ENCODE data around the gene TMEM41B. TPM values are rescaled to one million over a fixed set of nuclear protein-coding genes. Genes with fewer than 3 reads are reported as not detected.

The TMEM41B gene
- total and polyA plus RNA-seq, 2 donors (not counting 1 experiment from before 2014, with no cell fraction given), result 43.7 to 59.1 TPM

- no peak overlapping the region for H3K27ac ChIP-seq (ENCODE audit: insufficient read depth, low read length)
- peak in 1 of 2 donors; percentile 62 for DNase-seq (ENCODE audit: low read depth in 2 of 2)
Measured at GRCh38 chr11:9302448-9302847, 11.9 kb downstream of the TMEM41B start.

GRCh38 chr11:9301720-9302119 lies 12.7 kb downstream of the TMEM41B start:
- Histone ChIP-seq H2AFZ (ENCODE audit: low read length) (no peak overlapping the region), H3K27ac (ENCODE audit: insufficient read depth, low read length) (no peak overlapping the region), H4K20me1 (ENCODE audit: control insufficient read depth, extremely low read depth, insufficient read depth, low read length) (no peaks in the 10 kb centered on the region), H3K27me3 (ENCODE audit: control insufficient read depth, insufficient read depth, low read length) (no peaks in the 10 kb centered on the region), H3K4me1 (ENCODE audit: control insufficient read depth, extremely low read depth, insufficient read depth, low read length) (no peaks in the 10 kb centered on the region), H3K4me2 (ENCODE audit: extremely low read depth, insufficient read depth, low read length) (no peak overlapping the region), H3K79me2 (ENCODE audit: control insufficient read depth, insufficient read depth, low read length) (peaks cover 23% of the 10 kb centered on the region), H3K4me3 (replicated peaks in 1 of 4; ENCODE audit: control extremely low read depth in 1 of 4, insufficient read depth in 1 of 4, low read depth in 3 of 4, low read length in 4 of 4) (no peak overlapping the region), H3K9me3 (ENCODE audit: control insufficient read depth, insufficient read depth, low read depth, low read length) (no peaks in the 10 kb centered on the region), H3K36me3 (ENCODE audit: control insufficient read depth, insufficient read depth, low read length) (peaks cover 3% of the 10 kb centered on the region), H3K9ac (ENCODE audit: insufficient read depth, low read length) (no peak overlapping the region)
- DNase-seq (ENCODE audit: low read depth in 2 of 2), result no peak
- TF ChIP-seq, protein P1, sequence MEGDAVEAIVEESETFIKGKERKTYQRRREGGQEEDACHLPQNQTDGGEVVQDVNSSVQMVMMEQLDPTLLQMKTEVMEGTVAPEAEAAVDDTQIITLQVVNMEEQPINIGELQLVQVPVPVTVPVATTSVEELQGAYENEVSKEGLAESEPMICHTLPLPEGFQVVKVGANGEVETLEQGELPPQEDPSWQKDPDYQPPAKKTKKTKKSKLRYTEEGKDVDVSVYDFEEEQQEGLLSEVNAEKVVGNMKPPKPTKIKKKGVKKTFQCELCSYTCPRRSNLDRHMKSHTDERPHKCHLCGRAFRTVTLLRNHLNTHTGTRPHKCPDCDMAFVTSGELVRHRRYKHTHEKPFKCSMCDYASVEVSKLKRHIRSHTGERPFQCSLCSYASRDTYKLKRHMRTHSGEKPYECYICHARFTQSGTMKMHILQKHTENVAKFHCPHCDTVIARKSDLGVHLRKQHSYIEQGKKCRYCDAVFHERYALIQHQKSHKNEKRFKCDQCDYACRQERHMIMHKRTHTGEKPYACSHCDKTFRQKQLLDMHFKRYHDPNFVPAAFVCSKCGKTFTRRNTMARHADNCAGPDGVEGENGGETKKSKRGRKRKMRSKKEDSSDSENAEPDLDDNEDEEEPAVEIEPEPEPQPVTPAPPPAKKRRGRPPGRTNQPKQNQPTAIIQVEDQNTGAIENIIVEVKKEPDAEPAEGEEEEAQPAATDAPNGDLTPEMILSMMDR (conservative IDR thresholded peaks at IDR 0.05 in 1 of 2, IDR thresholded peaks at IDR 0.05 in 1 of 2; ENCODE audit: low read depth in 1 of 2, low read length in 2 of 2), result no peak
- no peak for TF ChIP-seq EZH2 (IDR thresholded peaks at IDR 0.05; ENCODE audit: low read length, missing control alignments)

More at GRCh38 chr11:9302448-9302847, 11.9 kb downstream of the TMEM41B start:
- Histone ChIP-seq H3K4me2 (ENCODE audit: extremely low read depth, insufficient read depth, low read length) (no peak overlapping the region), H3K79me2 (ENCODE audit: control insufficient read depth, insufficient read depth, low read length) (peaks cover 28% of the 10 kb centered on the region), H3K36me3 (ENCODE audit: control insufficient read depth, insufficient read depth, low read length) (peaks cover 3% of the 10 kb centered on the region), H3K4me3 (replicated peaks in 1 of 4; ENCODE audit: control extremely low read depth in 1 of 4, insufficient read depth in 1 of 4, low read depth in 3 of 4, low read length in 4 of 4) (no peak overlapping the region), H3K27me3 (ENCODE audit: control insufficient read depth, insufficient read depth, low read length) (no peaks in the 10 kb centered on the region), H3K9ac (ENCODE audit: insufficient read depth, low read length) (no peak overlapping the region), H2AFZ (ENCODE audit: low read length) (no peak overlapping the region), H3K9me3 (ENCODE audit: control insufficient read depth, insufficient read depth, low read depth, low read length) (no peaks in the 10 kb centered on the region), H3K4me1 (ENCODE audit: control insufficient read depth, extremely low read depth, insufficient read depth, low read length) (no peaks in the 10 kb centered on the region), H4K20me1 (ENCODE audit: control insufficient read depth, extremely low read depth, insufficient read depth, low read length) (no peaks in the 10 kb centered on the region)
- TF ChIP-seq EZH2 (IDR thresholded peaks at IDR 0.05; ENCODE audit: low read length, missing control alignments), result no peak
- TF ChIP-seq, protein P1 (conservative IDR thresholded peaks at IDR 0.05 in 1 of 2, IDR thresholded peaks at IDR 0.05 in 1 of 2; ENCODE audit: low read depth in 1 of 2, low read length in 2 of 2), result no peak

DNA sequence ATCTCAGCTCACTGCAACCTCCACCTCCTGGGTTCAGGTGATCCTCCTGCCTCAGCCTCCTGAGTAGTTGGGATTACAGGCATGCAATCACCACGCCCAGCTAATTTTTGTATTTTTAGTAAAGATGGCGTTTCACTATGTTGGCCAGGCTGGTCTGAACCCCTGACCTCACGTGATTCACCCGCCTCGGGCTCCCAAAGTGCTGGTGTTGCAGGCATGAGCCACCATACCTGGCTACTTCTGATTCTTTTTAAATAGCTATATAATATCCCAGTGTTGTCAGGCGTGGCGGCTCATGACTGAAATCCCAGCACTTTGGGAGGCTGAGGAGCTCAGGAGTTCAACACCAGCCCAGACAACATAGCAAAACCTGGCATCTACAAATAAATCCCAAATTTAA lies 20.7 kb downstream of the TMEM41B start:
- Histone ChIP-seq H3K4me2 (ENCODE audit: extremely low read depth, insufficient read depth, low read length) (no peak overlapping the region), H3K27ac (ENCODE audit: insufficient read depth, low read length) (no peak overlapping the region), H3K79me2 (ENCODE audit: control insufficient read depth, insufficient read depth, low read length) (no peaks in the 10 kb centered on the region), H3K9ac (ENCODE audit: insufficient read depth, low read length) (no peak overlapping the region), H3K4me1 (ENCODE audit: control insufficient read depth, extremely low read depth, insufficient read depth, low read length) (no peaks in the 10 kb centered on the region), H2AFZ (ENCODE audit: low read length) (no peak overlapping the region), H3K27me3 (ENCODE audit: control insufficient read depth, insufficient read depth, low read length) (no peaks in the 10 kb centered on the region), H3K9me3 (ENCODE audit: control insufficient read depth, insufficient read depth, low read depth, low read length) (no peaks in the 10 kb centered on the region), H3K36me3 (ENCODE audit: control insufficient read depth, insufficient read depth, low read length) (peaks cover 3% of the 10 kb centered on the region), H4K20me1 (ENCODE audit: control insufficient read depth, extremely low read depth, insufficient read depth, low read length) (no peaks in the 10 kb centered on the region), H3K4me3 (replicated peaks in 1 of 4; ENCODE audit: control extremely low read depth in 1 of 4, insufficient read depth in 1 of 4, low read depth in 3 of 4, low read length in 4 of 4) (no peak overlapping the region)
- no peak for DNase-seq (ENCODE audit: low read depth in 2 of 2)
- no peak for TF ChIP-seq EZH2 (IDR thresholded peaks at IDR 0.05; ENCODE audit: low read length, missing control alignments)
- TF ChIP-seq, protein P1 (conservative IDR thresholded peaks at IDR 0.05 in 1 of 2, IDR thresholded peaks at IDR 0.05 in 1 of 2; ENCODE audit: low read depth in 1 of 2, low read length in 2 of 2), result no peak
